ENCODE data around the gene TMEM187.

Gene TMEM187

DNA sequence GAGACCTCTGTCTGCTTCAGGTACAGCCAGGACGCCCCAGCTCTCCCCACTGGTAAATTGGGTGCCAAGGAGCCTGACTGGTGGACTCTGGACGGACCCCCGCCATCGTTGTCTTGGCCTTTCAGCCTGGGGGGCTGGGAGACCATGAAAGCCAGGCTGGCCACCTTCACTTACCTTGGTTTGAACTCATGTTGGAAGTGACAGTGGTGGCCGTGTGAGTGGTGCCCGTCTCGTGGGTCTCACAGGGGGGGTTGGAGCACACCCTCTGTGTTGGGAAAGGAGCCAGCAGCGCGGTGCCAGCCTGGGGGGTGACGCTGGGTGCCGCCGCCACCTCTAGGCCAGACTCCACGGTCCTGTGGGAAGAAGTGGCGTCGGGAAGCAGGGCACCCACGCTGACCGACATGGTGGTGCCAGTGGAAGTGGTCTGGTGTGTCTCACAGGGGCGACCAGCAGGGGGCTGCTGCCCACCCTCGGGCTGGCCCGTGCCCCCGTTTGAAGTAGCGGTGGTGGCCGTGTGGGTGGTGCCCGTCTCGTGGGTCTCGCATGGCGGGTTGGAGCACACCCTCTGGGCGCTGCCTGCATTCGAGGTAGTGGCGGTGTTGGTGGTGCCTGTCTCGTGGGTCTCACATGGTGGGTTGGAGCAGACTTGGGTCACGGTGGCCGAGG lies 18.5 kb upstream of the TMEM187 start:
- no peak for DNase-seq (ENCODE audit: low read depth in 1 of 2, low spot score in 1 of 2)

DNA sequence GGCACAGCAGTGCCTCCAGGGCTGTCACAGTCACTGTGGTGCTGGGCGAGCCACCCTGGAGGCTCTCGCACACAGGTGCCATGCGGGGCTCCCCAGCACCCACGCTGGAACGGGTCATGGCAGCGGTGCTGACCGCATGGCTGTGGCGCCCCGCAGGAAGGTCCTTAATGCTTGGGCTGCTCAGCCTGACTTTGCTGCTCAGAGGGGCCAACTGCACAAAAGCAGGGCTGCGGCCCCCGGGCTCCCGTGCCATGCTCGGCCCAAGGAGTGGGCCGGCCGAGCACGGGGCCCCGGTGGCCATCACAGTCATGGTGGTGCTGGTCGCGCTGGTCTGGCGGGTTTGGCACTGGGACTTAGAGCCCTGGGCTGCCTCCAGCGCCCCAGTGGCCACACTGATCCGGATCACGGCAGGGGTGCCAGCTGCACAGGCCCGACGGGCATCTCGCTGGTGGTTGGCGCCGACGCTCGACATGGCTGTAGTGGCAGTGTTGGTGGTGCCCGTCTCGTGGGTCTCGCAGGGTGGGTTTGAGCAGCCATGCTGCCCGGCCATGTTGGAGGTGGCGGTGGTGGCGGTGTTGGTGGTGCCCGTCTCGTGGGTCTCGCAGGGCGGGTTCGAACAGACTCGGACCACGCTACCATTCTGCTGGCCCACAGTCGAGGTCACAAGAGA lies 17.9 kb upstream of the TMEM187 start:
- no peak for DNase-seq (ENCODE audit: low read depth in 1 of 2, low spot score in 1 of 2)

GRCh38 chrX:153955228-153955732 lies 17.3 kb upstream of the TMEM187 start:
- no peak for DNase-seq (ENCODE audit: low read depth in 1 of 2, low spot score in 1 of 2)

DNA sequence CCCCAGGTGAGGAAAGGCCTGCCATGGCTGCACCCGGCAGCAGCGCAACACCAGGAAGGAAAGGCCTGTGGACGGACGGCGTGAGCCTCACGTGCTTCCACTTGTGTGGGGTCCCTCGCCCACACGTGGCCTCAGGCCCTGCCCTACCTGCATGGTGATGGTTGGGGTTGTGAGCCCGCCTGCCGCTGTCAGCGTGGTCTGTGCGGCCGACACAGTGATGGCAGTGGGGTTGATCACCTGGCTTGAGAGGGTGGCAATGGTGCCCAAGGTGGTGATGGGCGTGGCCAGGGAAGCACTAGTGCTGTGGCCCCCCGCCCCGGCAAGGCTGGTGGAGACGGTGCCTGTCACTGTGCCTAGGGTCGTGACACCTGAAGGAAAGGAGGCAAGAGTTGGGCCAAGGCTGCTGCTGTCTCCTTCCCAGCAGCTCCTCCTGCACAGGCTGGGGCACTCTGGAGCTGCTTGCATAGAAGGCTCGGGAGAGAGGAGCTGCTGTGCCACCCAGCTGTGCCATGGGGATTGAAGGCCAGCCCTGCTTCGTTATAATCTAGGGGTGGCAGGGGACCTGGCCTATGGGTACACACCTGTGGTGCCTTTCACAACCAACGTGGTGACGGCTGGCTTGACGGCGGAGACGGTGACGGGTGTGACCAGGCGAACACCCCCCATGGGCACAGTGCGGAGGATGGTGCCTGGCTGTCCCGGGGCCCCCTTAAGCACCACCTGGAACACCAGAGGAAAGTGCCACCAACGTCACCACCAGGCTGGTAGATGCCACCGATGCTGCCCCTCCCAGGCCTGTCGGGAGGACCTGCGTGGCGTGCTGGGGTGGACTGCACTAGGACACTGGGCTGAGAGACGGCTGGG lies 16.3 kb upstream of the TMEM187 start:
- no peak for DNase-seq (ENCODE audit: low read depth in 1 of 2, low spot score in 1 of 2)

DNA sequence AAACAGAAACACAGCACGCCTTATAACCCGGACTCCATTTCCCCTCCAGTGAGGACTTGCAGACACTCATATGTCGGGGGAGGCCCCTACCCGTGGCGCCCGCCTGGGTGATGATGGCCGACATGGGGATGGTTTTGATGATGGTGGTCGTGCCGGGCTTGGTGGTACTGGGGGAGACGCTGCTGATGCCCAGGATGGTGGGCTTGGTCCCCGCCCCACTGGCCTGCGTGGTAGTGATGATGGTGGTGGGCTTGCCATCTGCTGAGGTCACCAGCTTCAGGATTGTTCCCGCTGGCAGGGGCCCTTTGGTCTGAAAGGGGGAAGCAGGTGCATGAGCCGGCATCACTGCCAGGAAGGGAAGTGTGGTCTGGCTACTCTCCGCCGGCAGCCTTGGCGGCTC lies 15.3 kb upstream of the TMEM187 start:
- DNase-seq (ENCODE audit: low read depth in 1 of 2, low spot score in 1 of 2), result no peak

DNA sequence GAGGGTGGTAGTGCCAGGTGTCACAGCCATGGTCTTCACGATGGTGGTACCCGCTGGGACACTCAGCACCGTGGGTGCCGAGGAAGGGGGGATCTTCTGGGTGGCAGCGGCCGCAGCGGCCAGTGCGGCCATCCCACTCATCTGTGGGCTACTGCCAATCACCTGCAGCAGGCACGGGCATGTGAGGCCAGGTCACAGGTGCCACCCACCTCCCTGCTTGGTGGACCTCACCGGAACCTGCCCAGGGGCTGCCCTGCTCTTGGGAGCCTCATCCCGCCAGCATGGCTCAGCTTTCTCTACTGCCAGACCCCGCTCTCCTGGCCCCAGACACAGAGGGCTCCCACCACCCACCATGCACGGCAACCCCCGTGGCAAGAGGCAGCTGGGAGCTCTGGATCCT lies 13.9 kb upstream of the TMEM187 start:
- DNase-seq (ENCODE audit: low read depth in 1 of 2, low spot score in 1 of 2), result no peak

DNA sequence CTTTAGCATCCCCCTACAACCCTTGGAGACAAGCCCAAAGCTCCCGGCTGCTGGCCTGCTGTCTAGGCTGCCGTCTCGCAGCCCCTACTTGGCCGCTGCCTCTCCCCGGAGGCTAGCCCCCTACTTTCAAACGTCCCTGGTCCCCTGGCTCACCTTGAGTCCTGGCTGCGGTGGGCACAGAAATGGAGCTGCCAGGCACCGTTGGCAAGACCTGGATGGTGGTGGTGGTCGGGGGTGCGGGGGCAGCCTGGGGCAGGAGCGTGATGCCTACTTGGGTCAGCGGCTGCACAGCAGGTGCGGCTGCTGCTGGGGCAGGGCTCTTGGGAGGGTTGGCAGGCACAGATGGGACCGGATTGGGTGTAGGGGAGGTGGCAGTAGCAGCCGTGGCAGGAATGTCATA lies 12.9 kb upstream of the TMEM187 start:
- no peak for DNase-seq (ENCODE audit: low read depth in 1 of 2, low spot score in 1 of 2)

- DNase-seq (ENCODE audit: low read depth in 1 of 2, low spot score in 1 of 2), result no peak
Measured at GRCh38 chrX:153960077-153960476, 12.5 kb upstream of the TMEM187 start.

DNA sequence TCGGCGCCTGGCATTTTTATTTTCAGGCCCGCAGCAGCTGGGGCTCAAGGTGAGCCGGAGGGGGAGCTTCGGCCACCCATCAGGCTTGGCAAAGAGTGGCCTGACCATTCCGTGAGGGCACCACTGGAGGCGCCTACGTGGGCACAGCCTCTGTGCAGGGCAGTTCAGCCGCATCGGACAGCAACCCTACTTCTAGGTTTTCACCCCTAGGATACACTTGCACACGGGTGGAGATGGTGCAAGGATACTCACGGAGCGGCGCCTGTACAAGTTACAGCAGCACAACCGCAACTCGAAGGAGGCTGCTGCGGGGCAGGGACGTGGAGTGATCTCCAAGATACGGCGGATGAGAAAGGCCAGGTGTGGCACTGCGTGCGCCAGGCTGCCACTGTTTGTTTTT lies 11.8 kb upstream of the TMEM187 start:
- no peak for DNase-seq (ENCODE audit: low read depth in 1 of 2, low spot score in 1 of 2)

DNA sequence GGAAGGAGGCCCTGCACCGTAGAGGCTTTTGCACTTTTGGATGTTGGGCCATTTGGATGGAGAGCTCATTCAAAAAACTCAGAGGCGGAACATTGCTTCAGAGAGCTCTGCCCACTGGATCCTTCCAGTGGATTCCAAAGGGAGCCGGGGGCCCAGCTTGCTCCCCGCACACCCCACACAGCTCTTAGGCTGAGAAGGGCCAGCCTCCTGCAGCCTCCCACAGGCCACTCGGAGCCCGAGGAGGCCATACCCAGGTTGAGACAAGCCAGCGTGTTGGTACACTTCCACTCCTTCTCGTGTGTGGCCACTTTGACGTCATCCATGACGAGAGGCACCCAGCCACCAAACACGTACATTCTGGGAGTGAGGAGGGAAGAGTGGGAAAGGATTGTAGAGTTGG lies 11.3 kb upstream of the TMEM187 start:
- DNase-seq (ENCODE audit: low read depth in 1 of 2, low spot score in 1 of 2), result no peak

- no peak for DNase-seq (ENCODE audit: low read depth in 1 of 2, low spot score in 1 of 2)
Measured at GRCh38 chrX:153963546-153963945, 9.0 kb upstream of the TMEM187 start.

DNA sequence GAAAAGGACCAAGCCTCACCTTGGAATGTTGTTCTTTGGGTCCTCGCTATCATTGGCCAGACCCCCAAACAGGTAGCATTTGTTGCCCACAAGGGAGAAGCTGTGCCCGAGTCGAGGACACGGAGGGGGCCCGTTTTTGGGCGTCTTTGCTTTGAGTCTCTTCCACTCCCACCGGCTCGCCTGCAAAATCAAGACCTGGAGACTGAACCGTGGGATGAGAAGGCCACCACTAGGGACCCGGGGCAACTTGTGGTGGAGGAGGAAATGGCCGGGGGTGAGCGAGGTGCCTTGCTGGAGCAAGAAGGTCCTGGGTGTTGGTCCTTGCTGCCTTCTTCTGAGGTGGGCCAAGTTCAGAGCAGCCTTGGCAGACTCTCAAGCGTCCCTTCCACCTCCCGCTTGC lies 8.4 kb upstream of the TMEM187 start:
- no peak for DNase-seq (ENCODE audit: low read depth in 1 of 2, low spot score in 1 of 2)

GRCh38 chrX:153965406-153965805 lies 7.1 kb upstream of the TMEM187 start:
- DNase-seq (ENCODE audit: low read depth in 1 of 2, low spot score in 1 of 2), result no peak

DNA sequence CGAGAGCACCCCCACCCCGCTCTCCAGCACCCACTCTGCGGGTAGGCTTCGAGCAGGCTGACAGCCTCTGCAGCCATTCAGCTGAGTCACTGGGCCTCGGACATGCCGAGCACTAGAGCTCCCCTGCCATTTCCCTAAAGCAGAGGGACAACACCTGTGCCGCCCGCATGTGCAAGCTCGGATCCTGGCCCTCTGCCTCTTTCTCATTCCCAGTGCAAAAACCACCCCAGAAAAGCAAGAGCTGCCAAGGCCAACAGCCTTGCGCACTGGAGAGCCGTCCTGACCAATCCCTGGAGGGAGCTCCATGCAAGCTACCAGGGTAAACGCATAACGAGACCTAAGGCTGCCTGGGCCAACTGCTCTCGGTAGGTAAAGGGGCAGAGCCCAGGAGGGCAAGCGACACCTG lies 6.3 kb upstream of the TMEM187 start:
- DNase-seq (ENCODE audit: low read depth in 1 of 2, low spot score in 1 of 2), result no peak

DNA sequence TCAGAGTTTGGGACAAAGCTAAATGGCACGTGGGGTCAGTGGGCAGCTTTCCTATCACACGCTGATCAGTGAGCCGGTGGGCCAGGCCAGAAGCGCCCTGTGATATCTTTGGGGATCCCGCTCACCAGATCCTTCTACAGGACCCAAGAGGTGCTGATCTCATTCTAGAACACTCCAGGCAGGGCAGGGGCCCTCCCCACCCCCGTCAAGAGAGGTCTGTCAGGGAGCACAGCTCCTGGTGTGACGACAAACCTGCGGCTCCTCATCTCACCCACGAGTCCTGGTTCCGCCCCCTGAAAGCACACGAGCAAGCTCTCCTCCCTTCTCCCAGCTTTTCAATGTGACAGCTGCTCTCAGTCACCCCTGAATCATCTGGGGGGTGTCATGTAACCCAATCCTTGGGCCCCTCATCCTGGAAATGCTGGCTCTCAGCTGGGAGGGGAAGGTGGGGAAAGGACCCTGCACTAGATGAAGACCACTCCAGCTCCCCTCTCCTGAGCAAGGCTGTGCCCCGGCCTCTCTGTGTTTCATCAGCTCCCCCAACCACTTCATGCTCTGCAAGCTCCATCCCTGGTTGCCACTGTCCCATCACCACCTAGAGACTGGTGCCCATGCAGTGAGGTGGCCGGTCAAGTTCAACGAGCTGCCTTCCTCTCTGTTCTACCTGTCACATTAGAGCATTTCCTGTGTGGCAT lies 5.6 kb upstream of the TMEM187 start:
- DNase-seq (ENCODE audit: low read depth in 1 of 2, low spot score in 1 of 2), result no peak

DNA sequence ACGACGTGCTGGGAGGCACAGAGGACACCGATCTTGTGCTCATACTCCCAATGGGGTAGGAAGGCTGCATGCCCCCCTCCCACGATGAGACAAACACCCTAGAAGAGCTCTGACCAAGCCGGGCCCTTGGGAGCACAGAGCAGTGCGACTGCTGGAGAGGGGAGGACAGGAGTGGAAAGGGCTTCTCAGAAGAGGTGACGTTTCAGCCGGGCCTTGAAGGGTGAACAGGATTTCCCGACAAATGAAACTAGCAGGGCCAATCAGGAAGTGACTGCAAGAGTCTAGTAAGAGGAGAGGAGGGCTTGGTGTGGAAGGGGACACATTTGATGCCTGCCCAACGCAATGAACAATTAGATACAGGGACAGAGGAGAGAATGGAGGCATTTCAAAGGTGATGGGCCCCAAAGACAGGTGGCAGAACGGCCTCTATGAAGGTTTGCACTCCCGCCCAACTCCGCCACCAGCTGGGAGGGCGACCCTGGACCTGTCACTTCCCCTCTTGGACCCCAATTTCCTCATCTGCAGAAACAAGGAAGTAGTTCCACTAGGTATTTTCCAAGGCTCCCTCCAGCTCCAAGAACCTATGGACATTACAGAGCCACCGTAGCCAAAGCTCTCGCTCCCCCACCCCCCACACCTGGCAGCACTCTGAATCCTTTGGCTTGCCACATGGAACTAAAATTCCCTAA lies 4.9 kb upstream of the TMEM187 start:
- DNase-seq (ENCODE audit: low read depth in 1 of 2, low spot score in 1 of 2), result no peak

DNA sequence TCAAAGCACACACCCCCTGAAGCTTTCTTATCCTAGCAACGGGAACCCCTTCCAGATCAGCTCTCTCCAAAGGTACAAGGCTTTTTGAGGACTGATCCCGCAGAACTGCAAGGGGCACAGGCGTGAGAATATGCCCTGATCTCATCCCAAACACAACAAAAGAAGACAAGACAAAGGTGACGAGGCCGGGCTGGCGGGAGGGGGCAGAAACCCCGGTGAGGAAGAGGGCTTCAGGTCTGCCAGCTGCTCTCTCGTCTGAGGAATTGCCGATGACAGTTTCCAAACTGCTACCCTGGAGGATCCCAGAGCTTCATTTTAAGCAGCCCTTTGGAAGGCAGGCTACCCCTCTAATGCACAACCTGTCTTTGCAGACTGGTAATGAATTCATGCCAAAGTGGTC lies 4.3 kb upstream of the TMEM187 start:
- no peak for DNase-seq (ENCODE audit: low read depth in 1 of 2, low spot score in 1 of 2)

DNA sequence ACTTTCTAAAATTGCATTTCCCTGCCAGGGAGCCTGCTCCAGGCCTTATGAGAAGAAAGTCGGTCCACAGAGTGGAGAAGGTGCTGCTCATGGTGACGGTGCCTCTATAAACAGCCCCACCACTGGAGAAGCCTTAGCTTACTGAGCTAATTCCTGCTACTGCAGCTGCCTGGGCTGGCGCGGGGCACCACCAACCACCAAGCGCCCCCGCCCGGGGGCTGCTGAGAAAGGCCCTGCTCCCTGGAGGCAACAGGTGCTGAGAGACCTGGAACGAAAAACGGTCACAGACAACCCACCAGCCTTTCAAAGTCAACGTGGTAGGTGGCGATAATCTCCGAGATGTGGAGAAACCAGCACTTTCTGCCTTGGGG lies 3.8 kb upstream of the TMEM187 start:
- no peak for DNase-seq (ENCODE audit: low read depth in 1 of 2, low spot score in 1 of 2)

DNA sequence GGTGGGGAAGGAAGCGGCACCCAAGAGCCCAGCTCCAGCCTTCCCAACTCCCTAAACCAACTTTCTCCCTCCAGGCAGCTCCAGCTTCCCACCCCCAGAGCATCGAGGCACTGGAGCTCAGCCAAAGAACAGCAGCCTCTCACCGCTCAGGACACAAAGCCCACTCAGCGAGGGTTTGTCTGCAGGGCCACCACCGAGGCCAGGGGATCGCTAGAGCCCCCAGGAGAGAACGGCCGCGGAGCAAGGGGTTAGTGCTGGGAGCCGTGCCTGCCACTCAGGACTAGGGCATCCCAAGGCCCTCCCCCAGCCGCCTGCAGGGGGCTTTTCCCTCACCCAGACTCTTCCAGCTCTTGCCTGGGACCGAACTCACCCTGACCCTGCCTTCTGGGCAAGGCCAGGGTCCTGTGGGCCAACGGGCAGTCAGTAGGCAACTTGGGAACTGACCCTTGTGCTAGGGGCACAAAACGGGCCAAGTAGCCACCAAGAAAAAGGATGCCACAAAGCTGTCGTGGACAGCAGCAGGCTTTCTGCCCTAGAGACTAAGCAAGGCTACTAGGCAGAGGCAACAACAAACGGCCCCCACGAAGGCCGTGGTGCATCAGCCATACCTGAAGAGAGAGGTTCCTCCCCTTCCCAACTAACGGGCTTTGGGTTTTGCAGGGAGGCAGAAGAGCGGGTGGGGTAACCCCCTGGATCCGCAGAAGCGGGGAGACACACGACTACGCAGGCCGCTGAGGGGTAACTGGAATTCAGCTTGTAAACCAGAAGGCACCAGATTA lies 3.2 kb upstream of the TMEM187 start:
- DNase-seq (ENCODE audit: low read depth in 1 of 2, low spot score in 1 of 2), result no peak

GRCh38 chrX:153969904-153970356 lies 2.6 kb upstream of the TMEM187 start:
- DNase-seq (ENCODE audit: low read depth in 1 of 2, low spot score in 1 of 2), result no peak

Measured in activated CD4-positive, alpha-beta T cell treated with anti-CD3 and anti-CD28 coated beads, Interleukin-2, amount 50 U/mL, for 24 hours (primary cell).